ENCODE data around the gene MPPED2. TPM values are rescaled to one million over a fixed set of nuclear protein-coding genes. Genes with fewer than 3 reads are reported as not detected.
A peak's percentile ranks its signal among the peaks of the same experiment; 100 is the strongest.

The MPPED2 gene
- total RNA-seq, 1 experiment from 2014 or later, result 4.7 TPM

DNA sequence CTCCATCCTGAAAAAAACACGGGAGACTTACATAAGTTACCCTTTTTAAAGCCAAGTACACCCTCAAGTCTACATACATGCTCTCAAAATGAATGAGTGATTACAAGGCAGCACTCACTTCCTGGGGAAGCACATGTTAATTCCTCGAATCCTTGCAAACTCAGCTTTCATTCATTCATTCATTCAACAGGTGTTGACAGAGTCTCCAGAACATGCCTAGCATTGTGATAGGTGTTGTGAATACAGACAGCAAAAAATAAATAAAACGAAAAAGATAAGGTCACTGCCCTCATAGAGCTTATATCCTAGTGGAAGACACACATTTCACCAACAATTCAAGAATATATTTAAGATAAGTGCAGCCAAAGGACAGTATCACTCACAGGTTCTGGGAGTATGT is 19.7 kb downstream of the MPPED2 start:
- H2BK12ac ChIP-seq (ENCODE audit: insufficient read length, low read depth, low read length), result no peak overlapping the region
- no peak overlapping the region for H2BK15ac ChIP-seq (ENCODE audit: low read depth, low read length)
- no peak for DNase-seq
- no peak overlapping the region for H4K91ac ChIP-seq (ENCODE audit: insufficient read length, low read depth, low read length)
- no peak overlapping the region for H4K8ac ChIP-seq (replicated peaks; ENCODE audit: insufficient read length, low read depth, low read length)
- H2BK5ac ChIP-seq (ENCODE audit: insufficient read length, low read length), result no peak overlapping the region
- no peaks in the 10 kb centered on the region for H3K27me3 ChIP-seq (ENCODE audit: insufficient read depth, low read length)
- Mint-ChIP-seq H3K36me3 (ENCODE audit: insufficient read depth in 1 of 3, low read depth in 3 of 3) (peaks cover 14 to 25% (median 16%) of the 10 kb centered on the region in 3 experiments), H3K9me3 (peaks cover 14 to 15% of the 10 kb centered on the region in 2 experiments), H3K27me3 (ENCODE audit: low read depth) (peaks cover 2% of the 10 kb centered on the region), H3K4me3 (no peak overlapping the region), H3K4me1 (peaks cover 50 to 54% of the 10 kb centered on the region in 2 experiments), H3K27ac (peak overlapping the region in 2 of 3 experiments; percentile 22 to 49; a peak in 4 of 7 replicates)
- no peak overlapping the region for H2AK5ac ChIP-seq (ENCODE audit: insufficient read length, low read length)
- H3K14ac ChIP-seq (ENCODE audit: insufficient read depth, low read length), result no peak overlapping the region
- H2AFZ ChIP-seq (ENCODE audit: low read length), result no peak overlapping the region
- H3K18ac ChIP-seq (ENCODE audit: insufficient read length, low read depth, low read length), result no peak overlapping the region
- H3T11ph ChIP-seq (ENCODE audit: low read length), result no peak overlapping the region
- H4K5ac ChIP-seq (ENCODE audit: insufficient read length, low read depth, low read length), result no peak overlapping the region
- no peak overlapping the region for H3K9ac ChIP-seq (ENCODE audit: extremely low read depth, insufficient read length, low read length)
- no peaks in the 10 kb centered on the region for H3K9me3 ChIP-seq (ENCODE audit: control insufficient read depth, low read depth, low read length)
- no peaks in the 10 kb centered on the region for H3K23me2 ChIP-seq (ENCODE audit: insufficient read length, low read depth, low read length, poor library complexity, severe bottlenecking)
- TF ChIP-seq, protein P1, sequence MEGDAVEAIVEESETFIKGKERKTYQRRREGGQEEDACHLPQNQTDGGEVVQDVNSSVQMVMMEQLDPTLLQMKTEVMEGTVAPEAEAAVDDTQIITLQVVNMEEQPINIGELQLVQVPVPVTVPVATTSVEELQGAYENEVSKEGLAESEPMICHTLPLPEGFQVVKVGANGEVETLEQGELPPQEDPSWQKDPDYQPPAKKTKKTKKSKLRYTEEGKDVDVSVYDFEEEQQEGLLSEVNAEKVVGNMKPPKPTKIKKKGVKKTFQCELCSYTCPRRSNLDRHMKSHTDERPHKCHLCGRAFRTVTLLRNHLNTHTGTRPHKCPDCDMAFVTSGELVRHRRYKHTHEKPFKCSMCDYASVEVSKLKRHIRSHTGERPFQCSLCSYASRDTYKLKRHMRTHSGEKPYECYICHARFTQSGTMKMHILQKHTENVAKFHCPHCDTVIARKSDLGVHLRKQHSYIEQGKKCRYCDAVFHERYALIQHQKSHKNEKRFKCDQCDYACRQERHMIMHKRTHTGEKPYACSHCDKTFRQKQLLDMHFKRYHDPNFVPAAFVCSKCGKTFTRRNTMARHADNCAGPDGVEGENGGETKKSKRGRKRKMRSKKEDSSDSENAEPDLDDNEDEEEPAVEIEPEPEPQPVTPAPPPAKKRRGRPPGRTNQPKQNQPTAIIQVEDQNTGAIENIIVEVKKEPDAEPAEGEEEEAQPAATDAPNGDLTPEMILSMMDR (conservative IDR thresholded peaks at IDR 0.05), result no peak
- no peak overlapping the region for H3K4me2 ChIP-seq (ENCODE audit: insufficient read depth, insufficient read length, low read length)
- H3K79me2 ChIP-seq (ENCODE audit: insufficient read depth, low read length), result no peaks in the 10 kb centered on the region
- H3K79me1 ChIP-seq (ENCODE audit: insufficient read depth, low read depth, low read length, poor library complexity, severe bottlenecking), result no peaks in the 10 kb centered on the region
- H3K23ac ChIP-seq (ENCODE audit: insufficient read length, low read depth, low read length), result no peak overlapping the region
- H3K4ac ChIP-seq (ENCODE audit: low read depth, low read length), result no peak overlapping the region
- H2BK20ac ChIP-seq (ENCODE audit: low read depth, low read length, poor library complexity, severe bottlenecking), result no peak overlapping the region
- WGBS (ENCODE audit: extremely low coverage, insufficient read length, low lambda C conversion rate), result no CpG with 5 or more reads among the region's 3 CpGs
- H3K56ac ChIP-seq (ENCODE audit: insufficient read length, low read depth, low read length), result no peak overlapping the region
- peaks cover 17% of the 10 kb centered on the region for H3K4me1 ChIP-seq (ENCODE audit: insufficient read depth, low read length)
- no peak overlapping the region for H3K27ac ChIP-seq (ENCODE audit: insufficient read length, low read depth, low read length)
- no peaks in the 10 kb centered on the region for H4K20me1 ChIP-seq (ENCODE audit: control insufficient read depth, insufficient read depth, insufficient read length)
- H2BK120ac ChIP-seq (ENCODE audit: low read depth, low read length, poor library complexity, severe bottlenecking), result no peak overlapping the region

All from H9 (cell line).